ENCODE results near the gene SOD2. TPM values are rescaled to one million over a fixed set of nuclear protein-coding genes. Genes with fewer than 3 reads are reported as not detected.

The SOD2 gene
- polyA plus RNA-seq, 1 of the 3 experiments (the other 2 are of a cell fraction), result 26.8 TPM

GRCh38 chr6:159681191-159681880, 11.7 kb downstream of the SOD2 start:
- no peaks in the 10 kb centered on the region for H3K4me1 ChIP-seq (ENCODE audit: control insufficient read depth in 1 of 2, insufficient read depth in 2 of 2, low read depth in 1 of 2, low read length in 1 of 2)
- H3K36me3 ChIP-seq (replicated peaks in 1 of 2; ENCODE audit: control insufficient read depth in 1 of 2, insufficient read depth in 2 of 2, low read length in 1 of 2), result peaks cover 32 to 35% of the 10 kb centered on the region in 2 experiments
- H3K79me2 ChIP-seq (ENCODE audit: insufficient read depth), result peaks cover 3% of the 10 kb centered on the region; the same call in 1 of the 2 replicates
- no peaks in the 10 kb centered on the region for H3K9me2 ChIP-seq
- no peaks in the 10 kb centered on the region for H3K27me3 ChIP-seq (ENCODE audit: insufficient read depth)
- no peak overlapping the region for H3K9ac ChIP-seq
- H3K9me3 ChIP-seq, result no peaks in the 10 kb centered on the region
- no peak for TF ChIP-seq GABPA (IDR thresholded peaks at IDR 0.05; ENCODE audit: low read depth)
- no peak for TF ChIP-seq CHD2 (IDR thresholded peaks at IDR 0.05; ENCODE audit: low read length, partially characterized antibody)
- no peak for TF ChIP-seq SMC3 (IDR thresholded peaks at IDR 0.05; ENCODE audit: low read depth, low read length)
- TF ChIP-seq GATA2 (CRISPR knock-in tag; IDR thresholded peaks at IDR 0.05), result no peak
- TF ChIP-seq NRF1 (IDR thresholded peaks at IDR 0.05; ENCODE audit: low read depth, low read length), result no peak
- TF ChIP-seq REST (IDR thresholded peaks at IDR 0.05; ENCODE audit: low read depth, low read length), result no peak
- no peak for TF ChIP-seq SIN3A (IDR thresholded peaks at IDR 0.05; ENCODE audit: borderline replicate concordance, low read depth, low read length)
- TF ChIP-seq, protein P1, sequence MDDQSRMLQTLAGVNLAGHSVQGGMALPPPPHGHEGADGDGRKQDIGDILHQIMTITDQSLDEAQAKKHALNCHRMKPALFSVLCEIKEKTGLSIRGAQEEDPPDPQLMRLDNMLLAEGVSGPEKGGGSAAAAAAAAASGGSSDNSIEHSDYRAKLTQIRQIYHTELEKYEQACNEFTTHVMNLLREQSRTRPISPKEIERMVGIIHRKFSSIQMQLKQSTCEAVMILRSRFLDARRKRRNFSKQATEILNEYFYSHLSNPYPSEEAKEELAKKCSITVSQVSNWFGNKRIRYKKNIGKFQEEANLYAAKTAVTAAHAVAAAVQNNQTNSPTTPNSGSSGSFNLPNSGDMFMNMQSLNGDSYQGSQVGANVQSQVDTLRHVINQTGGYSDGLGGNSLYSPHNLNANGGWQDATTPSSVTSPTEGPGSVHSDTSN (IDR thresholded peaks at IDR 0.05), result no peak
- no peak for TF ChIP-seq EP300 (IDR thresholded peaks at IDR 0.05; ENCODE audit: borderline replicate concordance in 1 of 2, low read depth in 1 of 2, low read length in 1 of 2)
- no peak for TF ChIP-seq POLR2AphosphoS5 (IDR thresholded peaks at IDR 0.05; ENCODE audit: low read depth, low read length)
- no peak for TF ChIP-seq MXI1 (IDR thresholded peaks at IDR 0.05; ENCODE audit: low read depth, low read length)
- TF ChIP-seq TAF1 (IDR thresholded peaks at IDR 0.05; ENCODE audit: borderline replicate concordance, low read depth, low read length), result no peak
- no peak overlapping the region for H3K27ac ChIP-seq (ENCODE audit: low read depth in 2 of 2, low read length in 1 of 2)
- H3K4me2 ChIP-seq, result no peak overlapping the region
- CTCF ChIA-PET, result interaction anchor here (2.4 to 3.7 kb wide), 2 partner anchors 11 to 27 kb away, joined by 11 to 24 read pairs; partner anchors contain the start of gene SOD2
- no peak overlapping the region for H2AFZ ChIP-seq (ENCODE audit: low read depth)
- POLR2A ChIA-PET, result no interaction called here
- H4K20me1 ChIP-seq (ENCODE audit: insufficient read depth), result no peaks in the 10 kb centered on the region
- no peak for DNase-seq
- H3F3A ChIP-seq (replicated peaks; ENCODE audit: insufficient read depth), result peaks cover 9% of the 10 kb centered on the region
- no peak overlapping the region for H3K4me3 ChIP-seq (ENCODE audit: low read depth in 2 of 2, low read length in 1 of 2)
- 95% methylated on average over 10 of the region's 10 CpGs for whole genome bisulfite sequencing (ENCODE audit: low lambda C conversion rate)
